GM21825 (cell line): Measurements from ENCODE around the gene ABL1.

Experiments
- ATAC-seq: cut with Tn5 transposase; IDR thresholded peaks from one replicate; pipeline ENCODE4 v1.9.1; 2021; ENCODE audit warnings: mild to moderate bottlenecking, moderate library complexity; ENCODE audit not compliant: unreplicated experiment

Gene ABL1

GRCh38 chr9:130927995-130928900 lies 93.2 kb downstream of the ABL1 start:
- ATAC-seq, result no peak

- ATAC-seq, result no peak
These were observed 94.6 kb downstream of the ABL1 start for GRCh38 chr9:130929571-130930038.

DNA sequence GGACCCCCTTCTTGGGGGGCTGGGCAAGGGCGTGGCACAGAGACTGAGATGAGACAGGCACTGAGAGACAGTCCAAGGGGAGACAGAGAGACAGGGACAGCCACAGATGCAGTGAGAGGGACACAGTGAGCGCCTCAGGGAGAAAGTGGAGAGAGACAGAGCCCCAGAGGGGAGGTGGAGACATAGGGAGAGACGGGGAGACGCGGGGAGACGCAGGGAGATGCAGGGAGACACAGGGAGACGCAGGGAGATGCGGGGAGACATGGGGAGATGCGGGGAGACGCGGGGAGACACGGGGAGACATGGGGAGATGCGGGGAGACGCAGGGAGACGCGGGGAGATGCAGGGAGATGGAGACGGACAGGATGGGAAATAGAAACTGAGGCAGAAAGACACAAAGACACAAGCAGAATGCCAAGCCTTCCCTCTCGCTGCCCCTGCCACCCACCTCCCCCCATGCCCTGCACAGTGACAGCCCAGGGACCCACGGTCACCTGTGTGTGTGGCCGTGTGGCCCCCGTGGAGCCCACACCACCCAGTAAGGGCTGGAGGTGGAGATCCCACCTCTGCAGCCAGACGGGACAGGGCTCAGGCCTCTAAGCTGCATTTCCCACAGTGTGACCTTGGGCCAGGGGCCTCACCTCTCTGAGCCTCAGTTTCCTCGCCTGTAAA lies 95.2 kb downstream of the ABL1 start:
- ATAC-seq, result no peak

- ATAC-seq, result no peak
These were observed 95.8 kb downstream of the ABL1 start for GRCh38 chr9:130930804-130931349.

DNA sequence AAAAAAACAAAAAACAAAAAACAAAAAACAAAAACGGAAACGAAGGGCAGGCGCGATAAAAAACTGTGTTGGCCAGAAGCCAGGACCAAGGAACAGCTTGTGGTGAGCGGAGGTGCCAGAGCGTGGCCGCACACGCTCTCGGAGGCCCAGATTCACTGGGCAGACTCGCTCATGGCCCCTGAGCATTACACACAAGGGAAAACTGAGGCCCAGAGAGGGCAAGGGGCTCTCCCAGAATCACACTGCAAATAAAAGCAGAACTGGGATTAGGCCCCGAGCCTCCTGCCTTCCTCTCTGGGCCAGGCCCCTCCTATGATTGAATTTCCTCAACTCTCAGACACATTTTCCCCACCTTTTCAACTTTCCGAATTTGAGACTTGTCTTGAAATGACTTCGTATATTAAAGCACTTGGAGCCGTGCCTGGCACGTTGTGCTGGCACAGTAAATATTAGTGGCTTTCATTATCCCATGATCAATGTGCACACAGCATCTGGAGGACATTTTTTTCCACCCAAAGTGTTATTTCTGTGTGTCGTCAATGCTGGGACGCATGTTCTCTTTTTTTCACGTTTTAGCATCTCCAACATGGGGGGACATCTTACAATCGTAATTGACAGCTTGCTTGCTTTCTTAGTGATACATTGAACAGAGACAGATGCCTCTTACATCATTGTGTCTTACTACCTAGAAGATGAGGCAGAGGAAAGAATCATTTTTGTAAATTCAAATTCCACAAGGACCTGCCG lies 96.6 kb downstream of the ABL1 start:
- ATAC-seq, result peak; percentile 44

- ATAC-seq, result no peak
These were observed 97.4 kb downstream of the ABL1 start for GRCh38 chr9:130932255-130933079.

DNA sequence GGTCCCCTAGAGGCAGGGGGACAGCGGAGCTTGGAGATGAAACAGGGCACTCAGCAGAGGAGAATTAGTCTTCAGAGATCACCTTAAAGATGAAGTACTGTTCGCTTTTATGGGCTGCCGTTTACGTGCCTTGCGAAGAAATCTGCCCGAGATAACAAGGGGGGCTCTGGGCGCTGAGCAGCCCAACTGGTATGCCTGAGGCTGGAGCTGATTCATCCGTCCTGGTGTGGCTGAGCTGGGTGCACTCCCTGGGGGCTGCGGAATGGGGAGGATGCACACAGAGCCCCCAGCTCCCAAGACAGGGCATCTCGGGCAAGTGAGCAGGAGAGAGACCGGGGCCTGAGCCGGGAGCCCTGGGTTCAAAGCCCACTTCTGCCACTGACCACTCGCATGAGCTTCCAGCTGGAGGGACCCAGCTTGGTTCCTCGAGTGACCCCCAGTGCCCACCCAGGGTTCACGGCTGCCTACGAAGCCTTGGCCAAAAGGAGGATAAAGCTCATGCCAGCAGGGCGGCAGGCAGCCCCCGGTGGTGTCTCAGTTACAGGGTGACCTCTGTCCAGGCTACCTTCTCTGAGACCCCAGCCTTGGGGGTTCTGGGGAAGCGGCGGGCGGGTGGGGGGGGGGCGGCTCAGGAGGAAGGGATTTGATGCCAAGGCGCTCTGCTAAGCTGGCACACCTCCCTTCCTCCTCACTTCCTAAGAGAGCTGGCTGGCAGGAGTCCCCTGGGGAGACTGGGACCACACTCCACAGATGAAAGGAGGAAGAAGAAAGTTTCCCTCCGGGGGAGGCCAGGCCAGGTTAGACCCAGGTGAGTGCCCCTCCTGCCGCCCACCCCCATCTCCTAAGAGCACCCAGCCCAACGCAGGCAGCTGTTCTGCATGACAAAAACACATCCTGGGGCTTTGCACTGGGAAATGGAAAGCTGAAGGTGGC lies 98.3 kb downstream of the ABL1 start:
- ATAC-seq, result no peak

DNA sequence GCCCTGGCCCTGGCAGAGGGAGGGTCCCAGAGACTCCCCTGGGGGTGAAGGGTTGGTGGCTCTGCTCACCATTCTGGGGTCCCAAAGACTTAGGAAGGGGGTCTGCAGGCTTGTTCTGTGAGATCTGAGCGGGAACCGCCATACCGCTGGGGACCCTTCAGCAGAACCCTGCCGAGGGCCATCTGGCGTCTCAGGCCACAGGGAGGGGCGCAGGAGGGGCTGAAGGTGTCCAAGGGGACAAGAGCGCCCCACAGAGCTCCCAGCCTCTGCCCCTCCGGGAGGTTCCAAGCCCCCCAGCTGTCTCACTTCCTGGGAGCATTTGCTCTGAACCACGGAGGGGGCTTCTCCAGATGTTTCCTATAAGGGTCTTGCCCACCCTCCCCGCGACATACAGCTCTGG lies 99.2 kb downstream of the ABL1 start:
- no peak for ATAC-seq

GRCh38 chr9:130934702-130935647 lies 99.9 kb downstream of the ABL1 start:
- no peak for ATAC-seq

DNA sequence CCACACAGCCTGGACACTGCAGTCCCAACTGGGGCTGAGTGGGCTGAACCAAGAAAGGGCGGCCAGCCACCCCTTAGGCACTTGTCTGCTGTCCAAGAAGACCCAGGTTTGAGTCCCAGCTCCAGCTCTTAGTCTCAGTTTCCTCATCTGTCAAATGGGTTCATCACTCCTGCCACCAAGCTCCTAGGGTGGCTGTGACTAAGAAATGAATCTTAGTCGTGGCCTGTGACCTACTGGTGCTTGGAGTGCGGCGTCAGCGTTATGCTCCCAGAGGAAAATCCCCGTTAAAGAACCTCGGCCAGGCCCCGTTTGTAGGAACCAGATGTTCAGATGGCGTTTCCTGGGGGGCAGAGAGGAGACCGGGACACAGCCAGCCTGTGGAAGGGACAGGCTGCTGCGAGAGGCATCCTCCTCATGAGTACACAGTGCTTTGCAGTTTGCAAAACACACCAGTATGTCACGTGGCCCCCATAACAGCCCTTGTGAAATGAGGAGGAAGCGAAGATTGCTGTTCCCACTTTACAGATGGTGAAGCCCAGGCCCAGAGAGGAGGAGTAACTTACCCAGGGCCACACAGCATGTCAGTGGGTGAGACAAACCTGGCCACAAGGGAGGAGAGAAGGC lies 100.7 kb downstream of the ABL1 start:
- ATAC-seq, result no peak

DNA sequence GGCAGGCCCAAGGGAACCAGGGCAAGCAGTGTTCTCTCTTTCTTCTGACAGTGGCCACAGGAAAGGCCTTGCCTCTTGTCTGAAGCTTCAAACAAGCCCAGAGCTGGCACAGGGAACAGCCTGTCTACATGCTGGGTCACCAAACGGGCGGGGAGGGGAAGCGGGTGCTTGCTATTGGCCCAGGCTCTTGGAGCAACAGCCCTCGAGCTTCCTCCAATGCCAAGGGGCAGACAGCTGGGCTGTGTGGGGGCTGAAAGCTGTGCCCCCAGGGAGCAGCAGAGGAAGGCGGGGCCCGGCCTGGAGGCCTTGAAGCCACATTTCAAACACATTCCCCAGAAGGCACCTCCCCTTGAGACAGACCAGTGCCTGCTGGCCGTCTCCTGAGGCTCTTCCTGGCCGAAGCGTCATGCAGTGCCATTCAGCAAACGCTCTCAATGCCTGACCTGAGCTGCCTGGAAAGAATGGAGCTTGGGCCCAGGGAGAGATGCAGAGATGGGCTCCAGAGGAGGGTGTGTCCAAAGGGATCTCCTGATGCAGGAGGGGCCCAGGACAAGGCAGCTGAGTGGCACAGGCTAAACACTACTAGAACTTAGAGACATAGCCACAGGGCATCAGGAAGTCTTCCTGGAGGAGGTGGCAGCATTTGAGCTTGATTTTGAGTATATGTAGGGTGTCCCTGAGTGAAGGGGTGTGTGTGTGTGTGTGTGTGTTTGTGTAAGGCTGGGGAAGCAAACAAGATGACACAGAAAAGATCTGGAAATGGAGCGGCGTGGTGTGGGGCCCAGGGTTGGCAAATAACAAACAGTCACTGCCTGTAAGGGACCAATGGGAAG lies 101.4 kb downstream of the ABL1 start:
- ATAC-seq, result no peak
